Mesothelial cell of epicardium (in vitro differentiated cells): Measurements from ENCODE around the gene ATP7A. TPM values are rescaled to one million over a fixed set of nuclear protein-coding genes. Genes with fewer than 3 reads are reported as not detected.

ENCODE experiments used
- DNase-seq, 2 experiments: peaks; one replicate each; pipeline ENCODE4 v3.0.0; 2021; ENCODE audit warnings: low spot score in 2 of 2; ENCODE audit not compliant: unreplicated experiment in 2 of 2
- H3K27ac Mint-ChIP-seq: 2 replicates; pipeline ENCODE4 v1.8.0; 2021; ENCODE audit warnings: mixed read lengths
- H3K27me3 Mint-ChIP-seq: 2 replicates; pipeline ENCODE4 v1.8.0; 2021; ENCODE audit warnings: low read depth, mixed read lengths
- H3K36me3 Mint-ChIP-seq: 2 replicates; pipeline ENCODE4 v1.8.0; 2021; ENCODE audit warnings: mixed read lengths
- H3K4me1 Mint-ChIP-seq: 2 replicates; pipeline ENCODE4 v1.8.0; 2021; ENCODE audit warnings: mixed read lengths
- H3K4me3 Mint-ChIP-seq: 2 replicates; pipeline ENCODE4 v1.8.0; 2021; ENCODE audit warnings: mild to moderate bottlenecking, moderate library complexity, mixed read lengths
- H3K9me3 Mint-ChIP-seq: 2 replicates; pipeline ENCODE4 v1.8.0; 2021; ENCODE audit warnings: mixed read lengths
- total RNA-seq: library from RNA; stranded (reverse); gene quantifications from 3 replicates; pipeline ENCODE4 v1.2.1, GENCODE V29; 2021
- TF ChIP-seq, protein P1 (sequence below): fragments of 200-600 bp; sonication (generic); IDR thresholded peaks from one replicate; pipeline ENCODE4 v1.5.0; 2021; ENCODE audit warnings: antibody characterized with exemption; ENCODE audit not compliant: unreplicated experiment

Gene ATP7A
- total RNA-seq, 1 donor from 2014 or later = 17.4 TPM

GRCh38 chrX:77922787-77923186 lies 12.3 kb downstream of the ATP7A start:
- H3K27ac Mint-ChIP-seq = no peak overlapping the region
- no peak overlapping the region for H3K4me3 Mint-ChIP-seq
- no peak for DNase-seq
- H3K27me3 Mint-ChIP-seq = no peaks in the 10 kb centered on the region
- H3K36me3 Mint-ChIP-seq = no peaks in the 10 kb centered on the region
- peaks cover 13% of the 10 kb centered on the region for H3K9me3 Mint-ChIP-seq
- no peaks in the 10 kb centered on the region for H3K4me1 Mint-ChIP-seq
- TF ChIP-seq, protein P1, sequence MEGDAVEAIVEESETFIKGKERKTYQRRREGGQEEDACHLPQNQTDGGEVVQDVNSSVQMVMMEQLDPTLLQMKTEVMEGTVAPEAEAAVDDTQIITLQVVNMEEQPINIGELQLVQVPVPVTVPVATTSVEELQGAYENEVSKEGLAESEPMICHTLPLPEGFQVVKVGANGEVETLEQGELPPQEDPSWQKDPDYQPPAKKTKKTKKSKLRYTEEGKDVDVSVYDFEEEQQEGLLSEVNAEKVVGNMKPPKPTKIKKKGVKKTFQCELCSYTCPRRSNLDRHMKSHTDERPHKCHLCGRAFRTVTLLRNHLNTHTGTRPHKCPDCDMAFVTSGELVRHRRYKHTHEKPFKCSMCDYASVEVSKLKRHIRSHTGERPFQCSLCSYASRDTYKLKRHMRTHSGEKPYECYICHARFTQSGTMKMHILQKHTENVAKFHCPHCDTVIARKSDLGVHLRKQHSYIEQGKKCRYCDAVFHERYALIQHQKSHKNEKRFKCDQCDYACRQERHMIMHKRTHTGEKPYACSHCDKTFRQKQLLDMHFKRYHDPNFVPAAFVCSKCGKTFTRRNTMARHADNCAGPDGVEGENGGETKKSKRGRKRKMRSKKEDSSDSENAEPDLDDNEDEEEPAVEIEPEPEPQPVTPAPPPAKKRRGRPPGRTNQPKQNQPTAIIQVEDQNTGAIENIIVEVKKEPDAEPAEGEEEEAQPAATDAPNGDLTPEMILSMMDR = no peak

- H3K36me3 Mint-ChIP-seq = no peaks in the 10 kb centered on the region
- peaks cover 20% of the 10 kb centered on the region for H3K9me3 Mint-ChIP-seq
- H3K27me3 Mint-ChIP-seq = no peaks in the 10 kb centered on the region
- TF ChIP-seq, protein P1 = no peak
- H3K27ac Mint-ChIP-seq = no peak overlapping the region
- H3K4me1 Mint-ChIP-seq = no peaks in the 10 kb centered on the region
- H3K4me3 Mint-ChIP-seq = no peak overlapping the region
- DNase-seq = no peak
These were observed 13.9 kb downstream of the ATP7A start for GRCh38 chrX:77924320-77924859.

DNA sequence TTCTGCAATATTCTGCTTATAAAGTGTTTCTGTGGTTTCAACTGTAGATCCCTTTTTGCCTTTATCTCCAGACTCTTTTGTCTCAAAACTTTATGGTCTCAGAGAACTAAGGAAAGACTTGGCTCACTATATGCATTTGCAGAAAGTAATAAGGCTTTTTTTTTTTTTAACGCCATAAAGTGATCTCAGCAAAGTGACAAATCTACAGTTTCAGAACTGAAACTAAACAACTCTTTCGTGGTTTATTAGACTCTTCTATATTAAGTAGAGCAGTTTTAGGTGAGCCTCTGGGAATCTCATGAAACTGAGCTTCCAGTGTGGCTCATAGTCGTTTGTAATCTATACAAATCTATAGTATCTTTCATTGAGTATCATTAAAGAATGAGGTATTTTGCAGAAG lies 15.3 kb downstream of the ATP7A start:
- Mint-ChIP-seq H3K4me3 (no peak overlapping the region), H3K36me3 (peaks cover 7% of the 10 kb centered on the region), H3K27ac (no peak overlapping the region), H3K4me1 (no peaks in the 10 kb centered on the region), H3K27me3 (no peaks in the 10 kb centered on the region), H3K9me3 (peaks cover 27% of the 10 kb centered on the region)
- DNase-seq = no peak
- TF ChIP-seq, protein P1 = no peak

- no peaks in the 10 kb centered on the region for H3K4me1 Mint-ChIP-seq
- H3K27me3 Mint-ChIP-seq = no peaks in the 10 kb centered on the region
- DNase-seq = no peak
- H3K9me3 Mint-ChIP-seq = peaks cover 19% of the 10 kb centered on the region
- TF ChIP-seq, protein P1 = no peak
- H3K36me3 Mint-ChIP-seq = peaks cover 14% of the 10 kb centered on the region
- no peak overlapping the region for H3K4me3 Mint-ChIP-seq
- no peak overlapping the region for H3K27ac Mint-ChIP-seq
These were observed 20.1 kb downstream of the ATP7A start for GRCh38 chrX:77930581-77930980.

GRCh38 chrX:77935886-77936285 lies 25.4 kb downstream of the ATP7A start:
- no peaks in the 10 kb centered on the region for H3K4me1 Mint-ChIP-seq
- H3K9me3 Mint-ChIP-seq = peaks cover 8% of the 10 kb centered on the region

More at GRCh38 chrX:77935886-77936285, 25.4 kb downstream of the ATP7A start:
- DNase-seq = no peak
- Mint-ChIP-seq H3K36me3 (peaks cover 7% of the 10 kb centered on the region), H3K27me3 (no peaks in the 10 kb centered on the region), H3K27ac (no peak overlapping the region), H3K4me3 (no peak overlapping the region)
- TF ChIP-seq, protein P1 = no peak
